Adipose tissue (tissue), 3 donors: ENCODE results near the gene SRL. TPM values are rescaled to one million over a fixed set of nuclear protein-coding genes. Genes with fewer than 3 reads are reported as not detected.

ENCODE experiments used
- H3K27ac ChIP-seq: one replicate; pipeline ENCODE4 v1.5.1; 2013; ENCODE audit warnings: low read depth, low read length
- WGBS, 3 donors: extraction: QIAGEN DNeasy Blood & Tissue Kit; methylation state at CpG; one replicate each; pipeline ENCODE4 v1.1.7; 2013; 5-methylcytosine and 5-hydroxymethylcytosine counted together
- polyA plus RNA-seq, 3 donors: library from polyadenylated mRNA; stranded (reverse); fragments of 200-250 nt; gene quantifications; one replicate each; pipeline ENCODE4 v1.2.3, GENCODE V29; 2013
- donor health status: healthy with polysubstance abuse.
- donor health status: Bipolar disorder and iron deficiency.
- donor health status: healthy.

The SRL gene
- polyA plus RNA-seq: 1 to 10 TPM in 2 of 3 donors, under 1 TPM in 1; 0.48 to 2.7 (median 1.0) TPM

GRCh38 chr16:4241928-4242283 is at the start of gene SRL:
Gene SRL, minus strand, starts transcription at chr16:4242080. Its CDS starts 13 bp downstream, at chr16:4242067.
- H3K27ac ChIP-seq: no peak within 1 kb of the TSS
- 82 to 88% (median 83%) methylated on average over 12 of the region's 12 CpGs for WGBS, 3 donors

- WGBS, 3 donors: 77 to 87% (median 80%) methylated on average over 7 to 8 of the region's 8 CpGs
- H3K27ac ChIP-seq: no peak overlapping the region
Observed at GRCh38 chr16:4290236-4290830, 48.5 kb upstream of the SRL start.

DNA sequence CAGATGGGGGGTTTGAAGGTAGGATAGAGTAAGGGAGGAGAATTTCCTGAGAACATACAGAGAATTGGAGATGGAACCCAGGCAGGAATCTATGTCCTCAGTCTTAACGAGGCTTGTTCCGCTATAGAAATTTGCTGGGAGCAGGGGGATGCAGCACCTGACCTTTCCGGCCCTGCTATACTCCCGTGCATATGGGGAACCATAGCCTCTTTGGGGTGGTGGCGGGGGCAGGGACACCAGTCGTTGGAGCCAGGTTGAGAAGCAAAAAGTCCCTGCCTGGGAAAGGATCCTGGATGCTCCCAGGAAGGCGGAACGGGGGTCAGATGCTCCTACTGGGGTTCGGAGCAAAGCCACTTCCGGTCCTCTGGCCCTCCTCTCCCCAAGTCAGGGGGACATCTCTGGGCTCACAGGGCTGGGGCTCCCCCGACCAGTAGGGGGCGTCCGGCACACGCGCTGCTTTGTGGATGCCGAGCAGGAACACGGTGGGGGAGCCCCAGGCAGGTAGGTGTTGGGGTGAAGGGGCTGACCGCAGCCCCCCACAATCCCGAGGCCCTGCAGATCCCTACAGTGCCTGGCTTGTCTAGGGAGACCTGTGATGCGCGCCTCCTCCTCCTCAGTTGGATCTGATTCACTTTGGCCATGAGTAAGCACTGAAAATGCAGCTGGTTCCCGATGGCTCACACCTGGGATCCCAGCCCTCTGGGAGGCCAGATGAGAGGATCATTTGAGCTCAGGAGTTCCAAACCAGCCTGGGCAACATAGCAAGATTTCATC is 46.5 kb upstream of the SRL start:
- WGBS, 3 donors: 11 to 14% (median 12%) methylated on average over 22 of the region's 22 CpGs
- H3K27ac ChIP-seq: no peak overlapping the region

GRCh38 chr16:4285167-4285566 is 43.3 kb upstream of the SRL start:
- WGBS, 3 donors: 62 to 78% (median 77%) methylated on average over 10 of the region's 10 CpGs

GRCh38 chr16:4283939-4284338 is 42.1 kb upstream of the SRL start:
- no peak overlapping the region for H3K27ac ChIP-seq
- WGBS, 3 donors: 78 to 85% (median 79%) methylated on average over 2 of the region's 2 CpGs

More at GRCh38 chr16:4285167-4285566, 43.3 kb upstream of the SRL start:
- H3K27ac ChIP-seq: no peak overlapping the region

- no peak overlapping the region for H3K27ac ChIP-seq
- 71 to 84% (median 80%) methylated on average over 8 of the region's 8 CpGs for WGBS, 3 donors
Observed at GRCh38 chr16:4283441-4283840, 41.6 kb upstream of the SRL start.

DNA sequence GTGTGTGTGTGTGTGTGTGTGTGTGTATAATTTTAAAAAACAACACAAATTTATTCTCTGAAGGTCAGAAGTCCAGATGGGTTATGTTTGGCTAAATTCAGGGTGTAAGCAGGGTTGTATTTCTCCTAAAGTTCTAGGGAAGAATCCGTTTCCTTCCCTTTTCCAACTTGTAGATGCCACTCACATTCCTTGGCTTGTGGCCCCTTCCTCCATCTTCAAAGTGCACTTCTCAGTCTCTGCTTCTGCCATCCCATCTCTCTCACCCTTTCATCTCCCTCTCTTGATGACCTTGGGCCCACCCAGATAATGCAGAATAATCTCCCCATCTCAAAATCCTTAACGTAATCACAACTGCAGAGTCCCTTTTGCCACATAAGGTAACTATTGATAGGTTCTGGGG is 38.7 kb upstream of the SRL start:
- 88 to 98% (median 96%) methylated on average over 2 of the region's 2 CpGs for WGBS, 3 donors
- no peak overlapping the region for H3K27ac ChIP-seq

DNA sequence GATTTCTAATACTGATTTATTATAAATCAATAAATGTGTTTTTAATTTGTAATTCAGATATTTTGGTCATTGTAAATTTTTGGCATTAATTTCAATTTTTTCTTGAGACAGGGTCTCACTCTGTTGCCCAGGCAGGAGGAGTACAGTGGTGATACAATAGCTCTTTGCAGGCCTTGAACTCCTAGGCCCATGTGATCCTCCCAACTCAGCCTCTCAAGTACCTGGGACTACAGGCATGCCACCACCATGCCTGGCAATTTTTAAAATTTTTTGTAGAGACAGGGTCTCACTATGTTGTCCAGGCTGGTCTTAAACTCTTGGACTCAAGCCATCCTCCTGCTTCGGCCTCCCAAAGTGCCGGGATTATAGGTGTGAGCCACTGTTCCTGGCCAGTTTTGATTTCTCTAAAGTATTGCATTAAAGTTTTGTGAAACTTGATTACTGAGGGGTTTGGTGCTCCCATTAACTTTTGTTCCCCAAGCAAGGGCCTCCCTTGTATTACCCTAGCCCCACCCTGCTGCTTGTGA is 36.2 kb upstream of the SRL start:
- no peak overlapping the region for H3K27ac ChIP-seq
- 96 to 98% (median 96%) methylated on average over 2 of the region's 2 CpGs for WGBS, 3 donors

GRCh38 chr16:4275861-4276260 is 34.0 kb upstream of the SRL start:
- WGBS, 3 donors: 84 to 86% (median 84%) methylated on average over 6 of the region's 6 CpGs
- no peak overlapping the region for H3K27ac ChIP-seq

DNA sequence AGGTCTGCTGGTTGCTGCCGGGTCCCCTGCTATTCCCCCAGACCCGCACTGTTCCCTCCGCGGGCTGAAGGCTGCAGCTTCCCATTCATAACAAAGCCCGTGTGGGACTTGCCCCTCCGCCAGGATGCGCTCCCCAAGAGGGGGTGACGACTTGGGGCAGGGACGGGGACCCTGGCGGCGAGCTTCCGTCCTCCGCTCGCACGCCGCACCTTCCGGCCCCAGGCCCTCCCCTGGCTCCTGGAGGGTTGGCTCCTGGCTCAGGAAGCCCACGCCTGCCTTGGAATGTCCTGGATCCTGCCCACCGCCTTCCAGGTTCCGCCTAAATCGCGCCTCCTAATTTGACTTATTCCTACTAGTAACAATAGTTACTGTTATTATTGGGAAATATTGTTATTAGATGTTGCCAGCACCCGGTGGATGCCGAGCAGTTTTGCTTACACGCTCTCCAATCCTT is 32.0 kb upstream of the SRL start:
- peak overlapping the region; percentile 29 for H3K27ac ChIP-seq
- 0 to 2% (median 1%) methylated on average over 21 to 25 of the region's 25 CpGs for WGBS, 3 donors

DNA sequence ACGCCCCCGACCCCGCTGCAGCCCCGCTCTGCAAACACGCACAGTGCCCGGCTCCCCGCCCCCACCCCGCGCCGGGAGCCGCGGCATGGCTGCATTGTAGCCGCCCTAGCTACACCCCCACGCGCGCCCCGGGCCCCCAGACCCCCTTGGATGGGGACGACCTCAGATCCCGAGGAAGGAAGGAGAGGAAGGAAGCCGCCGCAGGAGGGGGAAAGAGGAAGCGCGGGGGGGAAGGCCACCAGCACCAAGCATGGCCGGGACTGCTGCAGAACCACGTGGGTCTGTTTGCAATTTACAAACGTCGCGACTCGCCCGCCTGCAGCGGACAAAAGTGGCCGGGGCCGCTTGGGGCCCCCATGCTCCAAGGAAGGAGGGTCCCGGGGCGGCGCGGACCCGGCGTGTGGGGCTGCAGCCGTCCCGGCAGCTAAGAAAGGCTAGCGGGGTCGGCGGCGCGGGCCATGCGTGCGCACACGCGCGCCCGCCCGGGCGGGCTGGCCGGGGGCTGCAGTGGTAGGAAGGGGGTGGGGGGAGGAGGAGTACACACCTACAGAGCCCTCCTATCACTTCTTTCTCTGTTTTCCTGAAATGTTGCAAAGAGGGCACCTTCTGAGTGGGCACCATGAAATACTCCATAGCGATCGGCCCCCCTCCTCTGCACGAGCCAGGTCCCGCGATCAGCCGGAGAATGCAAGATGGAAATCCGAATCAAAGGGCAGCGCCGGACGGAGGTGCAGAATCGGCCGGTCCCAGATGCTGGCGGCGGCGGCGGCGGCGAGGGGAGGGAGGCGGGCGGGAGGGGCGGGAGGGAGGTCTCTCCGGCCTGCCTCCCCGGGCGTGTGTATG is 30.5 kb upstream of the SRL start:
- H3K27ac ChIP-seq: no peak overlapping the region
- 0 to 1% (median 1%) methylated on average over 62 to 79 of the region's 79 CpGs for WGBS, 3 donors

DNA sequence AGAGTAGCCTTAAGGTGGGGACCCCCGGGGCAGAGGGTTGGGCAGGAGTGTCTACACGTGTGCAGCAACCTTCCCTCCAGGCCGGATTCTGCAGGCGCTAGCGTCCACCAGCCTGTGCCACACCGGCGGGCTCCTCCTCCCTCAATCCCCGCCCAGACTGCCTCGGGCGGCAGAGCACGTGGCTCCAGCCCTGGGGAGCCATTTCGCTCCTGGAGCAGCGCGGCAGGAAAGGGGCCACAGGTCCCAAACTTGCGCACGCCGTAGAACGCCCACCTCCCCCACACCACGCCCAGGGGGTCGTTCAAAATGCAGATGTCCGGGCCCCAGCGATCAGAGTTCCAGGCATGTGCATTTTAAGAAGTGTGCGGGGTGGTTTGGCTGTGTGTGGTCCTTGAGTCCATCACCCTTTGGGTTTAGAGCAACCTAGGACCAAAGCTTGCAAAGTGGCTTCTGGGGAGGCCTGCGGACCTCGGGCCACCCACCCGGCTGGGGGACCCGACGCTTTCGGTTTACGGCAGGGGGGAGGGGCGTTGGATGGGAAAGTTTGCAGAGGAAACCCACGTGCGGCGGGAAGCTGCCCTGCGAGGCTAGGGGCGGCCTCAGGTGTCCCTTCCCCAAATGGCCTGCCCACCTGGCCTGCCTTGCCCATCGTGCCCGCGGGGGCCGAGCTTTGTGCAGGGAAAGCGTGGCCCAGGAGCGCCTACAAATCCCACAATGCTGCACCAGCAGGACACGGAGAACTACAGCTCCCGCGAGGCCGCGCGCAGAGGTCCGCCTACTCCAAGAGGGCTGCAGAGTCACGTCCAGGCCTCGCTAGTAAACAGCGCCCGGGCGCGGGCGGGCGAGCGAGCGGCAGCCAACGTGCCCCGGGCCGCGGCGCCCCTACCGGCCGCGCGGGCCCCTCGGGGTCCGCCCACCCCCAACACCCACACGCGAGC is 29.6 kb upstream of the SRL start:
- H3K27ac ChIP-seq: no peak overlapping the region
- WGBS, 3 donors: 0 to 1% (median 1%) methylated on average over 54 to 72 of the region's 72 CpGs

GRCh38 chr16:4270595-4270994 is 28.7 kb upstream of the SRL start:
- H3K27ac ChIP-seq: no peak overlapping the region
- WGBS, 3 donors: 84 to 90% (median 85%) methylated on average over 7 of the region's 7 CpGs

- WGBS, 3 donors: 29 to 88% (median 85%) methylated on average over 5 of the region's 5 CpGs
- H3K27ac ChIP-seq: no peak overlapping the region
Observed at GRCh38 chr16:4270091-4270490, 28.2 kb upstream of the SRL start.

DNA sequence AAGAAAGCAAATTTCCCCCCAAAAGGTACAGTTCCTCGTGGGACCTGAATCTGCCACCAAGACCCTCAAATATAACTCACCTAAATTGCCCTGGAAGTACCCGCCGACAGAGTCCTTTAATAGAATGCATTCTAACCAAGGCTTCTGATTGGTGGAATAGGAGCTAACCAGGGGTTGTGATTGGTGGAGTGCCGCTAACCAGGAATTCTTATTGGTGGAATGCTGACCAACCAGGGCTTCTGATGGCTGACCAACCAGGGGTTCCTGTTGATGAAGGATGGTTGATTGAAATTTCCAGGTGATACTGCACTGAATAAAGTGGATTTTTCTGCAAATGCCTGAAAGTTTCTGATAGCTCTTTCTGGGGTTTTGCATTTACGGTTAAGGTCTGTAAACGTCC is 24.5 kb upstream of the SRL start:
- 91 to 96% (median 96%) methylated on average over 6 of the region's 6 CpGs for WGBS, 3 donors
- no peak overlapping the region for H3K27ac ChIP-seq

DNA sequence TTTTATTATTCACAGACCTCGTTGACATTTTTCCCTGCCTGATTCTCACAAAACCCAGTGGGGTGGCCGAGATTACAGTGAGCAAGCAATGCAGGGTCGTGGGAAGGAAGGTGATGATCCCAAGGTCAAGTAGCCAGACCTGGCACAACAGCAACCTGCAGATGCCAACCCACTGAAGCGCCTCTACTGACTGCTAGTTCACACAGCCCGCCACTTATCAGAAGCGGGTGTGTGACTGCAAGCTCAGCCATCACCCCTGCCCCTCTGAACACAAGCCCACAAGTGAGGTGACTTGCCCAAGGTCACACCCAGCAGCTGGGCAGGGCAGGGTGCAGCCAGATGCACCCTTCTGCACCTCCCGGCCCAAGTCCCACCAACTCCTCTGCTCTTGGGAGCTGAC is 23.8 kb upstream of the SRL start:
- no peak overlapping the region for H3K27ac ChIP-seq
- 37 to 86% (median 84%) methylated on average over 7 of the region's 7 CpGs for WGBS, 3 donors

- 55 to 73% (median 62%) methylated on average over 5 of the region's 5 CpGs for WGBS, 3 donors
- H3K27ac ChIP-seq: no peak overlapping the region
Observed at GRCh38 chr16:4264546-4264945, 22.7 kb upstream of the SRL start.
